H9 (cell line): ENCODE data around the gene LRRC63. TPM values are rescaled to one million over a fixed set of nuclear protein-coding genes. Genes with fewer than 3 reads are reported as not detected.

Source experiments
- DNase-seq: peaks from one replicate; pipeline ENCODE4 v3.0.0-alpha.2; 2017
- H2AFZ ChIP-seq: one replicate; pipeline ENCODE4 v1.6.1; 2013; ENCODE audit warnings: mild to moderate bottlenecking, low read length, control low read depth, moderate library complexity
- H2AK5ac ChIP-seq: 2 replicates; pipeline ENCODE4 v1.6.1; 2013; ENCODE audit warnings: low read length, control low read depth, mixed read lengths; ENCODE audit not compliant: insufficient read length
- H2BK120ac ChIP-seq: one replicate; pipeline ENCODE4 v1.6.1; 2013; ENCODE audit warnings: low read depth, mild to moderate bottlenecking, low read length, control low read depth, inconsistent platforms; ENCODE audit not compliant: poor library complexity, severe bottlenecking
- H2BK12ac ChIP-seq: 2 replicates; pipeline ENCODE4 v1.6.1; 2013; ENCODE audit warnings: low read length, control low read depth, mixed read lengths, low read depth; ENCODE audit not compliant: insufficient read length
- H2BK15ac ChIP-seq: 2 replicates; pipeline ENCODE4 v1.6.1; 2013; ENCODE audit warnings: low read depth, low read length, control low read depth
- H2BK20ac ChIP-seq: one replicate; pipeline ENCODE4 v1.6.1; 2013; ENCODE audit warnings: low read depth, mild to moderate bottlenecking, low read length, control low read depth, inconsistent platforms; ENCODE audit not compliant: poor library complexity, severe bottlenecking
- H2BK5ac ChIP-seq: 2 replicates; pipeline ENCODE4 v1.6.1; 2013; ENCODE audit warnings: low read length, control low read depth, mixed read lengths; ENCODE audit not compliant: insufficient read length
- H3K14ac ChIP-seq: 2 replicates; pipeline ENCODE4 v1.6.1; 2013; ENCODE audit warnings: low read length, control low read depth; ENCODE audit not compliant: insufficient read depth
- H3K18ac ChIP-seq: 2 replicates; pipeline ENCODE4 v1.6.1; 2013; ENCODE audit warnings: low read depth, mild to moderate bottlenecking, mixed read lengths, low read length, control low read depth; ENCODE audit not compliant: insufficient read length
- H3K23ac ChIP-seq: 2 replicates; pipeline ENCODE4 v1.6.1; 2013; ENCODE audit warnings: low read length, control low read depth, mixed read lengths, low read depth; ENCODE audit not compliant: insufficient read length
- H3K23me2 ChIP-seq: 2 replicates; pipeline ENCODE4 v1.6.1; 2013; ENCODE audit warnings: low read depth, mild to moderate bottlenecking, mixed read lengths, low read length, control low read depth; ENCODE audit not compliant: insufficient read length, poor library complexity, severe bottlenecking
- H3K27ac ChIP-seq: 2 replicates; pipeline ENCODE4 v1.5.1; 2013; ENCODE audit warnings: low read length, control low read depth, mixed read lengths, low read depth; ENCODE audit not compliant: insufficient read length
- H3K27me3 ChIP-seq: 2 replicates; pipeline ENCODE4 v1.6.1; 2013; ENCODE audit warnings: low read length, control low read depth, inconsistent platforms; ENCODE audit not compliant: insufficient read depth
- H3K4ac ChIP-seq: 2 replicates; pipeline ENCODE4 v1.6.1; 2013; ENCODE audit warnings: low read depth, mild to moderate bottlenecking, control low read depth, inconsistent platforms, low read length, moderate library complexity
- H3K4me1 ChIP-seq: 2 replicates; pipeline ENCODE4 v1.6.1; 2013; ENCODE audit warnings: low read length, control low read depth, inconsistent platforms; ENCODE audit not compliant: insufficient read depth
- H3K4me2 ChIP-seq: 2 replicates; pipeline ENCODE4 v1.6.1; 2013; ENCODE audit warnings: low read length, control low read depth, mixed read lengths; ENCODE audit not compliant: insufficient read length, insufficient read depth
- H3K56ac ChIP-seq: 2 replicates; pipeline ENCODE4 v1.6.1; 2013; ENCODE audit warnings: low read depth, mild to moderate bottlenecking, mixed read lengths, low read length, control low read depth; ENCODE audit not compliant: insufficient read length
- H3K79me1 ChIP-seq: 2 replicates; pipeline ENCODE4 v1.6.1; 2013; ENCODE audit warnings: low read depth, mild to moderate bottlenecking, moderate library complexity, low read length, control low read depth, inconsistent platforms; ENCODE audit not compliant: insufficient read depth, poor library complexity, severe bottlenecking
- H3K79me2 ChIP-seq: 2 replicates; pipeline ENCODE4 v1.6.1; 2013; ENCODE audit warnings: low read length, control low read depth, inconsistent platforms; ENCODE audit not compliant: insufficient read depth
- H3K9ac ChIP-seq: 2 replicates; pipeline ENCODE4 v1.6.1; 2013; ENCODE audit warnings: low read length, control low read depth, mixed read lengths; ENCODE audit not compliant: insufficient read length; ENCODE audit errors: extremely low read depth
- H3K9me3 ChIP-seq: one replicate; pipeline ENCODE4 v1.6.1; 2013; ENCODE audit warnings: low read depth, low read length, inconsistent platforms; ENCODE audit not compliant: control insufficient read depth
- H3T11ph ChIP-seq: one replicate; pipeline ENCODE4 v1.6.1; 2013; ENCODE audit warnings: mild to moderate bottlenecking, low read length, control low read depth, inconsistent platforms
- H4K20me1 ChIP-seq: one replicate; pipeline ENCODE4 v1.6.1; 2013; ENCODE audit not compliant: control insufficient read depth, insufficient read length, insufficient read depth
- H4K5ac ChIP-seq: 2 replicates; pipeline ENCODE4 v1.6.1; 2013; ENCODE audit warnings: low read depth, mild to moderate bottlenecking, mixed read lengths, low read length, control low read depth; ENCODE audit not compliant: insufficient read length
- H4K8ac ChIP-seq: replicated peaks from 2 replicates; pipeline ENCODE4 v1.6.1; 2013; ENCODE audit warnings: low read length, control low read depth, mixed read lengths, low read depth; ENCODE audit not compliant: insufficient read length
- H4K91ac ChIP-seq: 2 replicates; pipeline ENCODE4 v1.6.1; 2013; ENCODE audit warnings: low read depth, mild to moderate bottlenecking, moderate library complexity, mixed read lengths, low read length, control low read depth; ENCODE audit not compliant: insufficient read length
- H3K27ac Mint-ChIP-seq, 3 experiments: 2 replicates in 2 of 3; 3 replicates in 1 of 3; pipeline ENCODE4 v1.8.0; 2020 to 2021; ENCODE audit warnings: mixed read lengths in 3 of 3, mild to moderate bottlenecking in 1 of 3, moderate library complexity in 1 of 3
- H3K27me3 Mint-ChIP-seq: 2 replicates; pipeline ENCODE4 v1.8.0; 2021; ENCODE audit warnings: low read depth, mild to moderate bottlenecking, moderate library complexity, mixed read lengths
- H3K36me3 Mint-ChIP-seq, 3 experiments: 2 replicates in 2 of 3; 3 replicates in 1 of 3; pipeline ENCODE4 v1.8.0; 2020 to 2021; ENCODE audit warnings: low read depth in 3 of 3, mixed read lengths in 3 of 3; ENCODE audit not compliant: insufficient read depth in 1 of 3
- H3K4me1 Mint-ChIP-seq, 2 experiments: 2 replicates each; pipeline ENCODE4 v1.8.0; 2020; ENCODE audit warnings: mixed read lengths in 2 of 2
- H3K4me3 Mint-ChIP-seq, 2 experiments: 2 replicates in 1 of 2; 3 replicates in 1 of 2; pipeline ENCODE4 v1.8.0; 2020 to 2021; ENCODE audit warnings: mild to moderate bottlenecking in 2 of 2, mixed read lengths in 2 of 2, moderate library complexity in 1 of 2
- H3K9me3 Mint-ChIP-seq, 2 experiments: 2 replicates in 1 of 2; 3 replicates in 1 of 2; pipeline ENCODE4 v1.8.0; 2020; ENCODE audit warnings: mild to moderate bottlenecking in 2 of 2, mixed read lengths in 2 of 2, moderate library complexity in 1 of 2
- WGBS: extraction: QIAGEN DNeasy Blood & Tissue Kit; methylation state at CpG from one replicate; pipeline ENCODE4 v1.1.7; 2013; ENCODE audit warnings: missing lambda C conversion rate, low lambda C conversion rate, mixed read lengths; ENCODE audit not compliant: insufficient read length; ENCODE audit errors: extremely low coverage; 5-methylcytosine and 5-hydroxymethylcytosine counted together
- total RNA-seq: library from RNA; stranded (reverse); gene quantifications from 2 replicates; pipeline ENCODE4 v1.2.1, GENCODE V29; 2021
- TF ChIP-seq, protein P1 (sequence below): fragments of 200-600 bp; sonication (generic); conservative IDR thresholded peaks from 3 replicates; pipeline ENCODE4 v1.8.0; 2021; ENCODE audit warnings: antibody characterized with exemption, mild to moderate bottlenecking

LRRC63 gene
- total RNA-seq, 1 experiment from 2014 or later = not detected

DNA sequence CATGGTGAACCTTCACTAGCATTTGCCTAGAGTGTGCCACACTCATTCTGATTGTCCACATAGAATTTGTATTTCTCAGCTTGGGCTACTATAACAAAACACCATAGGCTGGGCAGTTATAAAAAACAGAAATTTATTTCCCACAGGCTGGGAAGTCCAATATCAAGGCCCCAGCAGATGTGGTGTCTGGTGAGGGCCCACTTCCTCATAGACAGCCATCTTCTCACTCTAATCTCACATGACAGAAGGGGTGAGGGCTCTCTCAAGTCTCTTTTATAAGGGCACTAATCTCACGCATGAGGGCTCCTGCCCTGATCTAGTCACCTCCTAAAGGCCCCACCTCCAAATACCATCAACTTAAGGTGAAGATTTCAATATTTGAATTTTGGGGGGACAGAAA, 53.6 kb downstream of the LRRC63 start:
- H3K36me3 Mint-ChIP-seq = no peaks in the 10 kb centered on the region
- H3K9me3 Mint-ChIP-seq = no peaks in the 10 kb centered on the region
- H3K27ac ChIP-seq = no peak overlapping the region
- H3K9ac ChIP-seq = no peak overlapping the region
- H3K79me1 ChIP-seq = no peaks in the 10 kb centered on the region
- H3K14ac ChIP-seq = no peak overlapping the region
- H2BK5ac ChIP-seq = no peak overlapping the region
- no peak overlapping the region for H2BK120ac ChIP-seq
- H4K20me1 ChIP-seq = no peaks in the 10 kb centered on the region
- no CpG with 5 or more reads among the region's 1 CpG for WGBS
- H3K56ac ChIP-seq = no peak overlapping the region
- no peaks in the 10 kb centered on the region for H3K79me2 ChIP-seq
- H2BK15ac ChIP-seq = no peak overlapping the region
- no peak overlapping the region for H3K4me3 Mint-ChIP-seq
- H3K4me1 Mint-ChIP-seq = no peaks in the 10 kb centered on the region
- DNase-seq = no peak
- H3K4me1 ChIP-seq = no peaks in the 10 kb centered on the region
- no peak overlapping the region for H4K8ac ChIP-seq
- H3K4ac ChIP-seq = no peak overlapping the region
- no peak overlapping the region for H3K23ac ChIP-seq
- no peak overlapping the region for H2BK12ac ChIP-seq
- H3K23me2 ChIP-seq = no peaks in the 10 kb centered on the region
- no peak overlapping the region for H2AFZ ChIP-seq
- no peak overlapping the region for H3K4me2 ChIP-seq
- no peak overlapping the region for H3K27ac Mint-ChIP-seq
- no peak overlapping the region for H2AK5ac ChIP-seq
- H3K18ac ChIP-seq = no peak overlapping the region
- no peak overlapping the region for H4K5ac ChIP-seq
- H2BK20ac ChIP-seq = no peak overlapping the region
- no peaks in the 10 kb centered on the region for H3K27me3 Mint-ChIP-seq
- TF ChIP-seq, protein P1, sequence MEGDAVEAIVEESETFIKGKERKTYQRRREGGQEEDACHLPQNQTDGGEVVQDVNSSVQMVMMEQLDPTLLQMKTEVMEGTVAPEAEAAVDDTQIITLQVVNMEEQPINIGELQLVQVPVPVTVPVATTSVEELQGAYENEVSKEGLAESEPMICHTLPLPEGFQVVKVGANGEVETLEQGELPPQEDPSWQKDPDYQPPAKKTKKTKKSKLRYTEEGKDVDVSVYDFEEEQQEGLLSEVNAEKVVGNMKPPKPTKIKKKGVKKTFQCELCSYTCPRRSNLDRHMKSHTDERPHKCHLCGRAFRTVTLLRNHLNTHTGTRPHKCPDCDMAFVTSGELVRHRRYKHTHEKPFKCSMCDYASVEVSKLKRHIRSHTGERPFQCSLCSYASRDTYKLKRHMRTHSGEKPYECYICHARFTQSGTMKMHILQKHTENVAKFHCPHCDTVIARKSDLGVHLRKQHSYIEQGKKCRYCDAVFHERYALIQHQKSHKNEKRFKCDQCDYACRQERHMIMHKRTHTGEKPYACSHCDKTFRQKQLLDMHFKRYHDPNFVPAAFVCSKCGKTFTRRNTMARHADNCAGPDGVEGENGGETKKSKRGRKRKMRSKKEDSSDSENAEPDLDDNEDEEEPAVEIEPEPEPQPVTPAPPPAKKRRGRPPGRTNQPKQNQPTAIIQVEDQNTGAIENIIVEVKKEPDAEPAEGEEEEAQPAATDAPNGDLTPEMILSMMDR = no peak
- no peak overlapping the region for H4K91ac ChIP-seq
- H3K9me3 ChIP-seq = no peaks in the 10 kb centered on the region
- H3K27me3 ChIP-seq = no peaks in the 10 kb centered on the region
- no peak overlapping the region for H3T11ph ChIP-seq
